Effector memory CD4-positive, alpha-beta T cell (primary cell): ENCODE measurements around the gene EGF.

Experiments
- DNase-seq, 3 donors: peaks; one replicate each; pipeline ENCODE4 v3.0.0-alpha.2; 2020
- H3K27ac ChIP-seq: 2 replicates; pipeline ENCODE4 v1.7.0; 2013; ENCODE audit warnings: mild to moderate bottlenecking, low read length, moderate library complexity; ENCODE audit not compliant: insufficient read depth, poor library complexity, severe bottlenecking
- H3K27me3 ChIP-seq: replicated peaks from 2 replicates; pipeline ENCODE4 v1.7.0; 2013; ENCODE audit warnings: mild to moderate bottlenecking, low read length; ENCODE audit not compliant: insufficient read depth, control insufficient read depth, poor library complexity, severe bottlenecking
- H3K36me3 ChIP-seq: 2 replicates; pipeline ENCODE4 v1.7.0; 2013; ENCODE audit warnings: mild to moderate bottlenecking, low read length, moderate library complexity; ENCODE audit not compliant: control insufficient read depth, insufficient read depth
- H3K4me1 ChIP-seq: 2 replicates; pipeline ENCODE4 v1.7.0; 2013; ENCODE audit warnings: low read length, mild to moderate bottlenecking; ENCODE audit not compliant: control insufficient read depth, insufficient read depth, poor library complexity, severe bottlenecking
- H3K4me3 ChIP-seq: 2 replicates; pipeline ENCODE4 v1.7.0; 2013; ENCODE audit warnings: low read length, low read depth, mild to moderate bottlenecking; ENCODE audit not compliant: insufficient read depth, poor library complexity, severe bottlenecking
- H3K9me3 ChIP-seq: 2 replicates; pipeline ENCODE4 v1.7.0; 2013; ENCODE audit warnings: mild to moderate bottlenecking, low read length, moderate library complexity; ENCODE audit not compliant: control insufficient read depth

Gene EGF

DNA sequence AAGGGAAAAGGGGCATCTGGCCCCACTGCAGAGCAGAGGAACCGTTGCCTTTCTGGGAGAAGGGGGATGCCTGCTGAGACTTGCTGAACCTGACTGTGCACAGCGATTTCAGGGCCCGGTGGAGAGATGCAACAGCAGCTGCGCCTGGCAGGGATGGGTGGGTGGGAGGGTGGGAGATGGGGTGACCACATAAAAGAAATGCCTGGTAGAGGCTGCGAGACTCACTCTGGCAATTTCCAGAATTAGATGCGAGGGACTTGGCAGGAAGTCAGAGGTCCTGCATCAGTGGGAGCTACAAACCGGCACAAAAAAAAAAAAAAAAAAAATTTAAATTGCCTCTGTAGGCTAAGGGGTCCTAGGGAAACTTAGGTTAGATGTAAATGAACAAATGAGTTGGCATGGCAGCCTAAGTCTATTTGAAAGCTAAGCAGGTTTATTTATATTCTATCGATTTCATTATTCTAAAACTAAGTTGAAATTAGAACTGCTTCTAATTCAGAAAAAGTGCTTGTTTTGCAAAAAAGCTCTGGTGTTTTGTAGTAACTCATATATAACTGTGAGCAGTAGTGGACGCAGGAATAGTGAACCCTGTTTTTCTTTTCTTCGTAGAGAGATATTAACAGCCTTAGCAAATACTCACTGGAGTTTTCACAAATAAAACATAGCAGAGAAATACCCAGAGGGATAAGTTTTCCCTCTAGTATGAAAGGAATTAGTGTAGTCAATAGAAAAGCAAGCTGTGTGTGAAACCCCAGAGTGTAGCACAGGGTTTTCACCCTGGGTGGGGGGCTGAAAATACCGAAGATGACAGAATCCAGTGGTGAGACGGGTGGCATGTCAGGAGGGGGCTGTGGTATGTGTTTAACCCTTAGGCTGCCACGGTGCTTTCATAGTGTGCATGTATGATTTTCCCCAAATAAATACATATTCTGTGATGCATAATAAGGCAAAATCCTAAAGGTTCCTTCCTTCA lies 130.1 kb downstream of the EGF start:
- H3K4me3 ChIP-seq = no peak overlapping the region
- no peaks in the 10 kb centered on the region for H3K36me3 ChIP-seq
- no peaks in the 10 kb centered on the region for H3K4me1 ChIP-seq
- no peaks in the 10 kb centered on the region for H3K27me3 ChIP-seq
- DNase-seq = no peak
- H3K9me3 ChIP-seq = no peaks in the 10 kb centered on the region
- no peak overlapping the region for H3K27ac ChIP-seq

DNA sequence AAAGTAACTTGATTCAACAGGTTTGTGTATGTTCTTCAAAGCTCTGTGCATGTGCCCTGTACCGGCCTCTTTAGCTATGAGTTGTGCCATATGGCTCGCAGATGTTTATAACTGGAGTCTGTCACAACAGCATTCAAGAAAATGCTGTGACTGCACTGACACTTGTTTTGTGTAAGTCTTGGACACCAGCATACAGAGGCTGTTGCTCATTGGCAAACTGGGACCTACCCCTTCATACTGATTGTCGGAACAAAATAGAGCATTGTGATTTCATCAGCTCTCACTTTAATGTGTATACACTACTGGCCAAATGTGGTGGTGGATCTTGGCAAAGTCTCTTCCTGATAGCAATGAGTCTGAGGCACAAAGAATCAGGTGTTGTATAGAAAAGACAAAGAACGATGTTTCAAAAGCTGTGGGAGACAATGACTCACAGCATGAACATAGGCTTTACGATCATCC lies 133.9 kb downstream of the EGF start:
- H3K27ac ChIP-seq = no peak overlapping the region
- no peaks in the 10 kb centered on the region for H3K4me1 ChIP-seq
- DNase-seq = no peak
- no peak overlapping the region for H3K4me3 ChIP-seq
- H3K9me3 ChIP-seq = no peaks in the 10 kb centered on the region
- no peaks in the 10 kb centered on the region for H3K36me3 ChIP-seq
- no peaks in the 10 kb centered on the region for H3K27me3 ChIP-seq

DNA sequence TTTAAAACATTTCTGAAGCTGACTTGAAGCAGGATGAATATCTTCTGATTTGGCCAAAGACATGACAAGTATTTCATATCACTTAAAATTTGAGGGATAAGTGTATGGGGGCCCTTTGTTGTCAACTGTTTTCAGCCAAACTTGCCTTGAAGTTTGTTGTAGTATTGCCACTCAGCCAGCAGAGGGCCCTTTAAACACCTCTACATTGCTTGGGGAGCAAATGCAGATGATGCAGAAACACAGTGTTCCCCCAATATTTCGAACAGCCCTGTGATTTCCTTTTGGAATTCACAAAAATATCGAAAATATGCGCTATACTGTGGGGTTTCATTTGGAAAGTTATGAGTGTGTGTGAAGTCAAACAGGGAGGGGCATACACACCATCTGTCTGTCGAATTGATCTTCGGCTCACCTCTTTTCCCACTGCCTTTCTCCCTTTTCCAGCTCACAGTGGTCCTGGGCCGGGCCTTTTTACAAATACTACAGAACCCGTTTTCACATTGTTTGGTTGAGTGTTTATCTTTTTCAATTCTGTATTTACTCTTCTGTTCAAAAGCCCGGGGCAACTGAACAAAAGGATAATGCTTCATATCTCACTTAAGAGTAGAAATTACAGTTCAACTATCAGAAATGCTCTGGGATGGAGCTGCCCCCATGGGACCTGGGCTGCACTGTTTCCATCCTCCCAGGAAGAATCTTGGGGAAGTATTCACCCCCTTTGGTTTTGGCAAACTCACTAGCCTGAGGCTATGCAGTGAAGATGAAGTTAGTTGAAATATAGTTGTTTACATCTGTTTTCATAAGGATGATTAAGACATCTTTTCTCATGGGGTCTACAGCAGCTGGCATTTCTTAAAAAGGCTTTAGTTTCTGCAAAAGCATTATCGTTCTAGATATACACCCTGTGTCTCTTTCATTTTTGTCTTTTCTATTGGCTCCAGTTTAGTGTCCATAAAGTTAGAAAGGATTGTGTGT lies 137.6 kb downstream of the EGF start:
- DNase-seq = peak; percentile 10 to 37 (median 21)
- no peaks in the 10 kb centered on the region for H3K4me1 ChIP-seq

DNA sequence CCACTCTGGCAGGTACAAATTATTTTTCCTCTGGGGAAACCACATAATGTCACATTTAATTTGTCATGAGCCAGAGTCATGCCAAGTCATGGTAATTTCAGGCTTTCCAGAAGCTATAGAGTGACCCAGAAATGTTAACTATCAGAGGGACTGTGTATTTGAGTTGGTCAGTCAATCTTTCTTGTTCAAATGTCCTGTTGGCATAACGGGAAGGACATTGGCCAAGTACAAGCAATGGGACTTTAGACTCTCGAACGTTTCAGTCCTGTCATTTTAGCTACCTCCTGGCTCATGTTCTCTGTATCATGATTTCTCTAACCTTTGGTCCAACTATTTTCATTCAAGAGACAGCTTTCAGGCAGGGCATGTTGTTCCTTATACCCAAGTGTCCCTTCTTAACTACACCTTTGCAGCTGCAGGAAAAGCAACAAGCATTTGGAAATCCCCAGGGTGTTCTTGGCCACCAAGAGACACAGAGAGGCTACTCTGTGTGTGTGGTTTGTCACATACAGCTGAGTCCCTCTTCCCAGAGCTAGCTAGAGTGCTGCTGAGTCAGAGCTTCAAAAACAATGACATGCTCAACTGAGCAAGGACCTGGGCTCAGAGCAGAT lies 142.6 kb downstream of the EGF start:
- H3K27me3 ChIP-seq = no peaks in the 10 kb centered on the region
- no peak overlapping the region for H3K4me3 ChIP-seq
- no peak overlapping the region for H3K27ac ChIP-seq
- no peaks in the 10 kb centered on the region for H3K9me3 ChIP-seq
- no peaks in the 10 kb centered on the region for H3K36me3 ChIP-seq
- peaks cover 8% of the 10 kb centered on the region for H3K4me1 ChIP-seq
- DNase-seq = no peak

More for the DNA sequence above, 137.6 kb downstream of the EGF start:
- H3K4me3 ChIP-seq = no peak overlapping the region
- H3K36me3 ChIP-seq = no peaks in the 10 kb centered on the region
- no peak overlapping the region for H3K27ac ChIP-seq
- no peaks in the 10 kb centered on the region for H3K27me3 ChIP-seq
- H3K9me3 ChIP-seq = no peaks in the 10 kb centered on the region

DNA sequence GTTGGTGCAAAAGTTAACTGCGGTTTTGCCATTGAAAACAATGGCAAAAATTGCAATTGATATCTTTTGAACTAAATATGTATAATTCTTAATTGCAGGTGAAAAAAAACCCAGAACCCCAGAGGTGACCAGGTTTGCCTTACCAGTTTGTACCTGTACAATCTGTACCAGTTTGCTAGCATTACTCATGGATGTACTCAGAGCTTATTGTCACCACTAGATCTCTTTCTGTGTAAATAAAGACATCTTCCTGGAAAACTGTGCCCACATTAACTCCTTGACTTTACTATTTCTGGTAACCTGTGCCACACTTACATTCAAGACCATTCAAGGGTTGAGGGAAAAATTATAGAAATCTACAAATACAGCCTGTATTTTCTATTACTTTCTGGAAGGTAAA lies 146.0 kb downstream of the EGF start:
- Histone ChIP-seq H3K9me3 (no peaks in the 10 kb centered on the region), H3K27ac (no peak overlapping the region)

DNA sequence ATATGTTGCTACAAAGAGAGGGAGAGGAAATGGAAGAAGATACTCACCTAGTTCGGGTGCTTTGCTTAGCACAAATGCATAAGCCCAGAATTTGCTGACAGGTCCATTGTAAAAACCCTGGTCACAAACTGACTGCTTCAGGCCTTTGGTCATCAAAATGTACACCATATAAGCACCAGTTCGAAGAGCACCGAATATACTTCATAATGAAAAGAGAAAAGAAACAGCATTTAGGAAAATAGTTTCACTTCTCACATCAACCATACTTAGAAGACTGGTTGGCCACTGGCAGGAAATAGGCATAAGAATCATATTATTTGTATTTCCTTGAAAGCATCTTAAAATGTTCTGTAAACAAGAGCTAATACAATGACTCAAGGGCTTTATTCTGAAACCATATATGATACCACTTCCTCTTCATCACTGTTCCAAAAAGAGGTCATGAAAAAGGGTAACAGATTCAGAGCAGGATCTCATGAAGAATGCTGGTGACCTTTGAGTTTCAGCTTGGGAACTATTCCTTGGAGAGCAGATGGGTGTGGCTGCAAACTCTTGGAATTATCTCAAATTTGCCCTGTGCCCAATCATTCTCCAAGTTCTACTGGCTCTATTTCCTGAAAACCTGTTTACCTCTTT lies 147.0 kb downstream of the EGF start:
- Histone ChIP-seq H3K9me3 (no peaks in the 10 kb centered on the region), H3K27me3 (no peaks in the 10 kb centered on the region), H3K4me3 (no peak overlapping the region), H3K36me3 (no peaks in the 10 kb centered on the region), H3K27ac (no peak overlapping the region), H3K4me1 (peaks cover 13% of the 10 kb centered on the region)
- no peak for DNase-seq

More for the DNA sequence above, 146.0 kb downstream of the EGF start:
- H3K27me3 ChIP-seq = no peaks in the 10 kb centered on the region
- H3K4me3 ChIP-seq = no peak overlapping the region
- H3K4me1 ChIP-seq = peaks cover 13% of the 10 kb centered on the region
- no peak for DNase-seq
- no peaks in the 10 kb centered on the region for H3K36me3 ChIP-seq

DNA sequence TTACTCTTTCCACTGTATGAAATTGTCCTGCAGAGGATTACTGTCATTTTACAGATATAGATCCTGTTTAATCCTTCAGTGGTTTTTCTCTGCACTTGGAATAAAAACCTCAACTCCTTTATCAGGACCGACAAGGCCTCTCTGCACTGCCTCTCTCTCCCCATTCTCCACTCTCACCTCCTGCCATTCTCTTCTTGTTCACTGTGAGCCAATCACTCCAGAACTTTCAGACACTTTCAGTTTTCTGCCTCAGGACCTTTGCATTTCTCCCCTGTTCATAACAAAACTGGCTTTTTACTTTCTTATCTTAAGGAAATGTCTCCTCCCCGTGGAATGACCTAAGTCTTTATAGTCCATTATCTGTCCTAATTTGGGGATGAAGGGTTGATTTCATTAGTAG lies 148.4 kb downstream of the EGF start:
- H3K36me3 ChIP-seq = no peaks in the 10 kb centered on the region
- H3K27me3 ChIP-seq = no peaks in the 10 kb centered on the region
- peaks cover 13% of the 10 kb centered on the region for H3K4me1 ChIP-seq
- H3K27ac ChIP-seq = no peak overlapping the region
- no peaks in the 10 kb centered on the region for H3K9me3 ChIP-seq
- H3K4me3 ChIP-seq = no peak overlapping the region
- no peak for DNase-seq
